Measurements from ENCODE around the gene FAAH. TPM values are rescaled to one million over a fixed set of nuclear protein-coding genes. Genes with fewer than 3 reads are reported as not detected.

Gene FAAH
- total and polyA plus RNA-seq, 2 of the 13 experiments (the other 11 are each of a cell fraction or from before 2014, with no cell fraction given): 5.4 to 11.0 TPM

GRCh38 chr1:46418976-46419375 lies 24.9 kb downstream of the FAAH start (continued):
- TF ChIP-seq ZFP36L1 (CRISPR knock-in tag; IDR thresholded peaks at IDR 0.05) (0 out of 2 replicates have a peak, but pooled peaks have one; percentile 56), ZNF672 (CRISPR knock-in tag; IDR thresholded peaks at IDR 0.05) (no peak), ELF3 (CRISPR knock-in tag; IDR thresholded peaks at IDR 0.05) (no peak), ZNF556 (CRISPR knock-in tag; IDR thresholded peaks at IDR 0.05; ENCODE audit: borderline replicate concordance) (no peak; the same call in 1 of the 2 replicates), KAT2B (IDR thresholded peaks at IDR 0.05; ENCODE audit: borderline replicate concordance, low read depth, low read length) (no peak), NFIC (IDR thresholded peaks at IDR 0.05; ENCODE audit: low read length) (no peak), PAXIP1 (CRISPR knock-in tag; conservative IDR thresholded peaks at IDR 0.05) (peak; percentile 70), ZNF343 (CRISPR knock-in tag; IDR thresholded peaks at IDR 0.05) (no peak), ZNF850 (CRISPR knock-in tag; conservative IDR thresholded peaks at IDR 0.05) (no peak), ZNF414 (CRISPR knock-in tag; IDR thresholded peaks at IDR 0.05) (no peak), ZFP36 (IDR thresholded peaks at IDR 0.05; ENCODE audit: borderline replicate concordance, low read depth, low read length, partially characterized antibody) (no peak), SETDB1 (CRISPR knock-in tag; IDR thresholded peaks at IDR 0.05; ENCODE audit: borderline replicate concordance) (no peak), SAP130 (CRISPR knock-in tag; IDR thresholded peaks at IDR 0.05; ENCODE audit: low read depth) (peak; percentile 48), GATAD2A (CRISPR knock-in tag; IDR thresholded peaks at IDR 0.05) (peak; percentile 60; the same call in 1 of the 2 replicates), ZNF747 (CRISPR knock-in tag; IDR thresholded peaks at IDR 0.05; ENCODE audit: borderline replicate concordance) (no peak), DR1 (CRISPR knock-in tag; IDR thresholded peaks at IDR 0.05) (no peak), KLF6 (CRISPR knock-in tag; IDR thresholded peaks at IDR 0.05) (no peak), ZNF746 (CRISPR knock-in tag; IDR thresholded peaks at IDR 0.05) (no peak), FOXA3 (CRISPR knock-in tag; IDR thresholded peaks at IDR 0.05) (peak; percentile 50; the same call in 1 of the 2 replicates), U2AF2 (IDR thresholded peaks at IDR 0.05; ENCODE audit: low read depth, low read length) (no peak), ZNF138 (CRISPR knock-in tag; IDR thresholded peaks at IDR 0.05; ENCODE audit: low read depth) (no peak), NR2F6 (IDR thresholded peaks at IDR 0.05) (peak; percentile 73), NR2F6 (CRISPR knock-in tag; IDR thresholded peaks at IDR 0.05) (peak; percentile 79; the same call in 1 of the 2 replicates), EZH2 (conservative IDR thresholded peaks at IDR 0.05; ENCODE audit: low read depth, low read length) (no peak), NFIB (CRISPR knock-in tag; IDR thresholded peaks at IDR 0.05; ENCODE audit: borderline replicate concordance) (no peak), DDIT3 (CRISPR knock-in tag; IDR thresholded peaks at IDR 0.05) (no peak)
- TF ChIP-seq, protein P1, sequence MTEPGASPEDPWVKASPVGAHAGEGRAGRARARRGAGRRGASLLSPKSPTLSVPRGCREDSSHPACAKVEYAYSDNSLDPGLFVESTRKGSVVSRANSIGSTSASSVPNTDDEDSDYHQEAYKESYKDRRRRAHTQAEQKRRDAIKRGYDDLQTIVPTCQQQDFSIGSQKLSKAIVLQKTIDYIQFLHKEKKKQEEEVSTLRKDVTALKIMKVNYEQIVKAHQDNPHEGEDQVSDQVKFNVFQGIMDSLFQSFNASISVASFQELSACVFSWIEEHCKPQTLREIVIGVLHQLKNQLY (CRISPR knock-in tag; IDR thresholded peaks at IDR 0.05): peak; percentile 91
